GM21825 (cell line): Measurements from ENCODE around the gene NXPH2.
"Not testable (repeated sequence)": the region's sequence is repeated elsewhere in the genome, so short reads cannot be mapped to it uniquely, and the experiment has no call there.

Source experiments
- ATAC-seq: cut with Tn5 transposase; IDR thresholded peaks from one replicate; pipeline ENCODE4 v1.9.1; 2021; ENCODE audit warnings: mild to moderate bottlenecking, moderate library complexity; ENCODE audit not compliant: unreplicated experiment

NXPH2 gene

DNA sequence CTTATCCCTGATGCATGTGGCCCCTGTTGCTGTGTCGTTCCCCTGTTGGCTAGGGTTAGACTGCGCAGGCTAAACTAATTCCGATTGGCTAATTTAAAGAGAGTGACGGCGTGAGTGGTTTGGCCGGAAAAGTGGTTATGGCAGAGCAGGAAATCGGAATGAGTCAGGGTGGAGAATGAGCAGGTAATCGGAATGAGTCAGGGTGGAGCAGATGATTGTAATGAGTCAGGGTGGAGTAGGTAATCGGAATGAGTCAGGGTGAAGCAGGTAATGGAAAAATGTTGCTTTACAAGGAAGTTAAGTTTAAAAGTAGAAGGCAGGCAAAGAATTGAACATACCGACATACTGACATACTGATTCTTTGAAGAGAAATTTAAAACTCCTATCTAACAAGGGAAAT, 135.4 kb downstream of the NXPH2 start:
- ATAC-seq: not testable (repeated sequence)

DNA sequence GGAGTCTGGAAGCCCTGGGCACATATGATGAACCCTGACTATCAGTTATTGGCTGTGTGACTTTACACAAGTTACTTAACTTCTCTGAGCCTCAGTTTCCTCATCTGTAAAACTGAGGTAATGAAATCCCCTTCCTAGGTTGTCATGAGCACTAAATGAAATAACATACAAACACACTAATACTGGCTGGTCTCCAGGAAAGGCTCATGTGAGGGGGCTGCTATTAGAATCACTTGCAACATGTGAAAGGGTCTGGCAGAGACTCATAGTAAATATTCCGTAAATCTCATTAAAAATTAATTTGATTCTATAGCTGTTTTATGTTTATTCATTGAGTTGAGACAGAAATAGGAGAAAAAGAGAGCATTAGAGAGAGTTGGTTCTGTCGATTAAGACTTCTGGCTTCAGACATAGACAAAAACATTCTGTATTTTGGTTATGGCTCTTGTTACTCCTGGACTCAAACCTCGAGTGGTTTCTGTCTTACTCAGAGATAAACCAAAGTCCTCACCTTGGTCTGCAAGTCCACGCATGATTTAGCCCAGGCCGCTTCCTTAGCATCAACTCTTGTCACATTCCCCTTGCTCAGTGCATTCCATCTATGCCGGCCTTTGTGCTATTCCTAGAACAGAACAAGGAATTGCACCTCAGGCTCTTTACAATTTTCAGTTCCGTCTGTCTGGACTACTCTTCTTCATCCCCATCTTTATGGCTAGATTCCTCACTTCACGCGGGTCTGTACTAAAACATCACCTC, 139.1 kb downstream of the NXPH2 start:
- ATAC-seq: no peak

DNA sequence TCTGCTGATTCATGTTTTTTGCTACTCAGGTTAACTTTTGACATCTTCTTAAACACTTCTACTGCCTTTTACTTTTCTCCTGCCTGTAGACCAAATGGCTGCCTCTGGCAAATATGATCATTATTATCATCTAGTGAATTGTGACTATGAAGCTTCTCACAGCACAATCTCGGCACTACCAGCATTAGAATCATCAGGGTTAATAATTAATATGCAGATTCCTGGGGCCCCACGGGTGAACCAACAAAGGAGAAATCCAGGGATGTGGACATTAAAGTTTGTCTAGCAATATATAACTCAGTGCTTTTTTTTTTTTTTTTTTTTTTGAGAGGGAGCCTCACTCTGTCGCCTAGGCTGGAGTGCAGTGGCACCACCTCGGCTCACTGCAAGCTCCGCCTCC, 142.5 kb downstream of the NXPH2 start:
- ATAC-seq: no peak

DNA sequence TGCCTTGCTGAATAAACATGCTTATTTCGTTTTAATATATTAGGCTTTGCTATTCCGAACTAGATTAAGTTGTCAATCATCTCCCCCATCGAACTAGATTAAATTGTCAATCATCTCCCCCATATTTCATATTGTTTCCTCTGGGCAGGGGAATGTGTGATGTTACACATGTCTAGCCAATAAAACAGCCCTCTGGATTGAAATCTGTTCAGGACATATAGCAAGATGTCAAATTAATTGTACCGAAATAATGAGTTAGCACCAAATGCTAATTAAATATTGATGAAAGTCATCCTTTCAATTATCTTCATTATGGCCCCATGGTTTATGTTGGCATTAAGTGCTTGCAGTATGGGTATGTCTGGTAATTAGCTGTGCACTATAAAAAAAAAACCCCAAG, 143.1 kb downstream of the NXPH2 start:
- no peak for ATAC-seq

DNA sequence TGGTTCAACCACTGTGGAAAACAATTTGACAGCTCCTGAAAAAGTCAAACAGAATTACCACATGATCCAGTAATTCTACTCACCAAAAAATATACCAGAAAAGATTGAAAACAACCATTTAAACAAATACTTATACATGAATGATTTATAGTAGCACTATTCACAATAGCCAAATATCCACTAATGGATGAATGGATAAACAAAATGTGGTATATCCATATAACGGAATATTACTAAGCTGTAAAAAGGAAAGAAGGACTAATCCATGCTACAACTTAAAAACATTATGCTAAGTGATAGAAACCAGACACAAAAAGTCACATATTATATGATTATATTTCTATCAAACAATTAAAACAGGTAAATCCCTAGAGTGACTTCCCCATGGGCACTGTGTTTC, 147.1 kb downstream of the NXPH2 start:
- no peak for ATAC-seq

DNA sequence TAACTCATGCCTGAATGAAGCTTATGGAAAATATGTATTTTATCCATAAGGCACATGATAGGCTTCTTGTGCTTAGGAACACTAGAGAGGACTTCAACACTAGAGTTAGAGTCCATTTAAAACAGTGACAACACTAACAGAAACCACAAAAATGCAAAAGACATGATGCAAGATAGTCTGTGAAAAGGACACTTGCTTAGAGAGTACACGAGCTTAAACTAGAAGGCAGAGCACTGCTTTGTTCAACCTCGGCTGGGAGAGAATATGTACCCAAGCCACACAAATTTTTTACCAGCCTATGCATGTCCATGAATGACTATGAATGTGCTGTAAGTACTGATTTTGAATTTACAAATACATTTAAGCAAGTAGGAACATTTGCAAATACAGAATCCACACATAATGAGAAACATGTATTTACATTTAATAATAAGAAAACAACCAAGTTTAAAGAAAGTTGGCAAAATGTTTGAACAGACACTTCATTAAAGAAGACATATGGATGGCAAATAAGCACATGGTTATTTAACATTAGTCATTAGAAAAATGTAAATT, 148.0 kb downstream of the NXPH2 start:
- ATAC-seq: no peak

DNA sequence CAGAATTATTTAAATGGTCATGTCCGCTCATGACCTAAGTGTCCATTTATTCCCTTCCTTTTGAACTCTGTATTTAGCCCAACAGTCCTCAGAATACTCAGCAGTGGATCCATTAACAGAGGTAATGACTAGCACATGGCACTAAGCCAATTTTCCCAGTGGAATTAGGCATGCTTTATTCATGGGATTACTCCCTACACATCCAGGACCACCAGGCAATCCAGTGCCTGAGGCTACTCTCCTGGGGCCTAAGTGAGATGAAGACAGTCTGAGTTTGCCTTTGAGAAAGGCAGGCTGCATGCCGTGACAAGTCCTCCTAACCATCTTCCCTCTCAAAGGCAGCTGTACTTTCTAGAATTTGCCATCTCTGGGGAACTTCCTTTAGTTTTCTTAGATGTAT, 150.0 kb downstream of the NXPH2 start:
- no peak for ATAC-seq

DNA sequence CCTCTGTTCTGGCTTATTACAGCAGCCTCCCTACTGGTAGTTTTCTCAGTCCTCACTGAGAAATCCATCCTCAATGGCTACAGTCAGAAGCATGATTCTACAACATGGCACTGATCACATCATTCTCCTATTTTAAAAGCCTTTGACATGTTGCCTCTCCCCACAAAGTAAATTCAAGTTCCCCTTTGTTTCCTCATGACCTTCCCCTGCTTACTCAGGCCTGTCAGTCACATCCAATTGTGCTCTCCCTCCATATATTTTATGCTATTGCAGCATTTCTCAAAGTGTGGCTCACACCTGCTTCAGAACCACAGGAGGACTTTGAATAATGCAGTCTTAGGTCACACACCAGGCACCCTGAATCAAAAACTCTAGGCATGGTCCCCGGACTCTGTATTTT, 154.0 kb downstream of the NXPH2 start:
- ATAC-seq: no peak

DNA sequence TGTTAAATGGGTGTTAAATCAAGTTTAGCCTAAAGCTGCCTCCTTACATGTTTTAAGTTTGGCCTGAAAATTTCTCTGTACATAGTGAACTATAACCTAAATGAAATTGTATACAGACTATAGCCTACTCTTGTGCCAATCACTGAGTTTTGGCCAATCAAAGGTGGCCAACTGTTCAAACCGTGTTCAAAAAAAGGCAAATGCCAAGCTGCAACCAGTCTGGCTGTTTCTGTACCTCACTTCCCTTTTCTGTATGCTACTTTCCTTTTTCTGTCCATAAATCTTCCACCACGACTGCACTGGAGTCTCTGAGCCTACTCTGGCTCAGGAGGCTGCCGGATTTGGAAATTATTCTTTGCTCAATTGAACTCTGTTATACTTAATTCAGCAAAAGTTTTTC, 157.6 kb downstream of the NXPH2 start:
- no peak for ATAC-seq

DNA sequence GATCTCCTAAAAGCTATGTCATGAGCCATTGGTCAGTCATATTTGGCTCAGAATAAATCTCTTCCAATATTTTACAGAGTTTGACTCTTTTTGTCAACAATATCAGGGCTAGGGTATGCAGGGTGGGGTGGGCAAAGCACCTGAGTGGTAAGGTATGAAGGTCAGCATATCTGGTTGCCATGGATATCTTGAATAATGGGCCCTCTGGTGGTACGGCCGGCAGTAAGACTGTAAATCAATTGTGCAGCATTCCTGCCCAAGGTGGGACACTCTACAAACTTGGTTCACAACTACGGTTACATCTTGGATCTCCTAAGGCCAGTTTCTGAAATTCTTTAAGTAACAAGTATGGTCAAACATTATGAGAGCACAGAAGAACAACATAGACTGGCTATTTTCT, 159.1 kb downstream of the NXPH2 start:
- ATAC-seq: no peak

DNA sequence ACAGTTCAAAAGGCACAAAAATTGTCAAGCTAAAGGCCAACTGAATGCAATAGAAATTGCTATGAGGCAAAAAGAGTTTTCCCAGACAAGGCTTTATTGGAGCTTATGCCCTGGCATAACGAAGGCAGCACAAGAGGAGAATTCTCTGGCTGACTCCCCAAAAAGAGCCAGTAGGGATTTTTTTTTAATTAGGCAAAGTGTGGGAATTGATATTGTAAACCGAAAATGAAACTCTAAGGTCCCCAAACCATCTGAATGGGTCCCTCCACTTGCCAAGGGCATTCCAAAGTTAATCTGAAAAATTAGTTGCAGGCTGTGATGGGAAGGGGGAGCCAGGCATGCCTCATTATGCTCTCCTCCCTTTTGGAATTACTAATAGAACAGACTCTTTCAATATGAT, 159.8 kb downstream of the NXPH2 start:
- no peak for ATAC-seq
